IgD-negative memory B cell (primary cell): Measurements from ENCODE around the gene RAPGEF3. TPM values are rescaled to one million over a fixed set of nuclear protein-coding genes. Genes with fewer than 3 reads are reported as not detected.

Experiments used
- H3K27ac Mint-ChIP-seq, 3 donors: one replicate each; pipeline ENCODE4 v1.8.0; 2020 to 2022; ENCODE audit warnings: mild to moderate bottlenecking in 3 of 3, mixed read lengths in 3 of 3, moderate library complexity in 1 of 3
- H3K27me3 Mint-ChIP-seq: one replicate; pipeline ENCODE4 v1.8.0; 2021; ENCODE audit warnings: mixed read lengths
- H3K36me3 Mint-ChIP-seq: one replicate; pipeline ENCODE4 v1.8.0; 2020; ENCODE audit warnings: mild to moderate bottlenecking, mixed read lengths
- H3K4me1 Mint-ChIP-seq, 3 donors: one replicate each; pipeline ENCODE4 v1.8.0; 2020 to 2022; ENCODE audit warnings: mixed read lengths in 3 of 3, mild to moderate bottlenecking in 1 of 3
- H3K4me3 Mint-ChIP-seq, 4 donors: one replicate each; pipeline ENCODE4 v1.8.0; 2020 to 2022; ENCODE audit warnings: mild to moderate bottlenecking in 4 of 4, mixed read lengths in 4 of 4, moderate library complexity in 3 of 4
- H3K9me3 Mint-ChIP-seq, 3 donors: one replicate each; pipeline ENCODE4 v1.8.0; 2020 to 2021; ENCODE audit warnings: mixed read lengths in 3 of 3, mild to moderate bottlenecking in 1 of 3
- polyA plus RNA-seq: library from polyadenylated mRNA; unstranded; fragments of 300-500 nt; fragmentation: Illumina TruSeq; gene quantifications from one replicate; pipeline ENCODE4 v1.2.3, GENCODE V29; 2021

The RAPGEF3 gene
- polyA plus RNA-seq, 1 donor from 2014 or later, result 0.26 TPM

GRCh38 chr12:47785036-47785886 lies 26.6 kb upstream of the RAPGEF3 start:
- no peak overlapping the region for H3K4me3 Mint-ChIP-seq
- H3K36me3 Mint-ChIP-seq, result peaks cover 1% of the 10 kb centered on the region
- peaks cover 0 to 2% (median 0%) of the 10 kb centered on the region in 3 donors for H3K4me1 Mint-ChIP-seq
- no peaks in the 10 kb centered on the region for H3K27me3 Mint-ChIP-seq
- H3K9me3 Mint-ChIP-seq, result no peaks in the 10 kb centered on the region
- peak overlapping the region in 1 of 3 donors; percentile 59 for H3K27ac Mint-ChIP-seq

GRCh38 chr12:47783821-47784819 lies 25.4 kb upstream of the RAPGEF3 start:
- Mint-ChIP-seq H3K27ac (no peak overlapping the region), H3K36me3 (peaks cover 1% of the 10 kb centered on the region), H3K9me3 (no peaks in the 10 kb centered on the region), H3K27me3 (no peaks in the 10 kb centered on the region), H3K4me3 (no peak overlapping the region), H3K4me1 (peaks cover 4 to 5% (median 5%) of the 10 kb centered on the region in 3 donors)

GRCh38 chr12:47783024-47783755 lies 24.5 kb upstream of the RAPGEF3 start:
- Mint-ChIP-seq H3K36me3 (peaks cover 1% of the 10 kb centered on the region), H3K4me1 (peaks cover 5 to 8% (median 6%) of the 10 kb centered on the region in 3 donors), H3K27ac (no peak overlapping the region), H3K27me3 (no peaks in the 10 kb centered on the region), H3K9me3 (no peaks in the 10 kb centered on the region), H3K4me3 (no peak overlapping the region)

GRCh38 chr12:47782372-47782770 lies 23.7 kb upstream of the RAPGEF3 start:
- no peak overlapping the region for H3K4me3 Mint-ChIP-seq
- no peaks in the 10 kb centered on the region for H3K36me3 Mint-ChIP-seq
- H3K27me3 Mint-ChIP-seq, result no peaks in the 10 kb centered on the region
- H3K27ac Mint-ChIP-seq, result peak overlapping the region in 2 of 3 donors; percentile 80 to 82
- peaks cover 3 to 8% (median 6%) of the 10 kb centered on the region in 3 donors for H3K4me1 Mint-ChIP-seq
- H3K9me3 Mint-ChIP-seq, result no peaks in the 10 kb centered on the region

GRCh38 chr12:47781479-47782371 lies 23.0 kb upstream of the RAPGEF3 start:
- Mint-ChIP-seq H3K4me3 (no peak overlapping the region), H3K27ac (peak overlapping the region; percentile 52 to 82 (median 80)), H3K4me1 (peaks cover 3 to 8% (median 6%) of the 10 kb centered on the region in 3 donors), H3K27me3 (no peaks in the 10 kb centered on the region), H3K36me3 (no peaks in the 10 kb centered on the region), H3K9me3 (no peaks in the 10 kb centered on the region)

- Mint-ChIP-seq H3K27ac (peak overlapping the region in 1 of 3 donors; percentile 76), H3K27me3 (no peaks in the 10 kb centered on the region), H3K4me3 (no peak overlapping the region), H3K9me3 (no peaks in the 10 kb centered on the region), H3K4me1 (peaks cover 3 to 10% (median 6%) of the 10 kb centered on the region in 3 donors), H3K36me3 (no peaks in the 10 kb centered on the region)
Measured at GRCh38 chr12:47779943-47780504, 21.3 kb upstream of the RAPGEF3 start.

GRCh38 chr12:47779301-47779942 lies 20.7 kb upstream of the RAPGEF3 start:
- Mint-ChIP-seq H3K9me3 (no peaks in the 10 kb centered on the region), H3K4me1 (peaks cover 5 to 10% (median 6%) of the 10 kb centered on the region in 3 donors), H3K27ac (peak overlapping the region in 2 of 3 donors; percentile 16 to 71), H3K27me3 (no peaks in the 10 kb centered on the region), H3K36me3 (no peaks in the 10 kb centered on the region), H3K4me3 (peak overlapping the region in 2 of 4 donors; percentile 37 to 44)

GRCh38 chr12:47778881-47779280 lies 20.2 kb upstream of the RAPGEF3 start:
- Mint-ChIP-seq H3K27me3 (no peaks in the 10 kb centered on the region), H3K27ac (peak overlapping the region in 1 of 3 donors; percentile 16), H3K4me1 (peaks cover 6 to 12% (median 6%) of the 10 kb centered on the region in 3 donors)

GRCh38 chr12:47777741-47778558 lies 19.3 kb upstream of the RAPGEF3 start:
- no peaks in the 10 kb centered on the region for H3K9me3 Mint-ChIP-seq
- no peaks in the 10 kb centered on the region for H3K27me3 Mint-ChIP-seq
- H3K4me1 Mint-ChIP-seq, result peaks cover 6 to 12% (median 6%) of the 10 kb centered on the region in 3 donors
- no peaks in the 10 kb centered on the region for H3K36me3 Mint-ChIP-seq
- peak overlapping the region in 1 of 3 donors; percentile 52 for H3K27ac Mint-ChIP-seq
- no peak overlapping the region for H3K4me3 Mint-ChIP-seq

More at GRCh38 chr12:47778881-47779280, 20.2 kb upstream of the RAPGEF3 start:
- H3K4me3 Mint-ChIP-seq, result peak overlapping the region in 1 of 4 donors; percentile 37
- H3K36me3 Mint-ChIP-seq, result no peaks in the 10 kb centered on the region
- H3K9me3 Mint-ChIP-seq, result no peaks in the 10 kb centered on the region

GRCh38 chr12:47777151-47777550 lies 18.5 kb upstream of the RAPGEF3 start:
- Mint-ChIP-seq H3K27me3 (no peaks in the 10 kb centered on the region), H3K4me1 (peaks cover 6 to 14% (median 9%) of the 10 kb centered on the region in 3 donors), H3K36me3 (no peaks in the 10 kb centered on the region), H3K27ac (no peak overlapping the region), H3K9me3 (no peaks in the 10 kb centered on the region), H3K4me3 (no peak overlapping the region)

- H3K4me3 Mint-ChIP-seq, result peak overlapping the region in 1 of 4 donors; percentile 0
- no peaks in the 10 kb centered on the region for H3K9me3 Mint-ChIP-seq
- no peaks in the 10 kb centered on the region for H3K36me3 Mint-ChIP-seq
- no peaks in the 10 kb centered on the region for H3K27me3 Mint-ChIP-seq
- H3K27ac Mint-ChIP-seq, result no peak overlapping the region
- peaks cover 6 to 14% (median 9%) of the 10 kb centered on the region in 3 donors for H3K4me1 Mint-ChIP-seq
Measured at GRCh38 chr12:47776471-47777143, 17.9 kb upstream of the RAPGEF3 start.
